ENCODE results near the gene MTCH1. TPM values are rescaled to one million over a fixed set of nuclear protein-coding genes. Genes with fewer than 3 reads are reported as not detected.

The MTCH1 gene
- total and polyA plus RNA-seq, 10 of the 15 experiments (the other 5 are each of a cell fraction or from before 2014, with no cell fraction given): 7.2 to 128 (median 85.2) TPM

GRCh38 chr6:36954262-36954931, 31.6 kb downstream of the MTCH1 start, which contains the start of gene PI16:
Gene PI16 (plus strand): TSS chr6:36954738. CDS start chr6:36954761, 23 bp downstream.
- no peak for ATAC-seq
- POLR2A ChIA-PET: interaction anchor here (1.3 kb wide), 1 partner anchor 13 kb away, joined by 3 read pairs; no protein-coding TSS in a partner anchor

More at GRCh38 chr6:36954262-36954931, 31.6 kb downstream of the MTCH1 start, which contains the start of gene PI16:
- intact Hi-C loops (cut with micrococcal nuclease; ENCODE audit: unreplicated experiment): no loop called here
- Histone ChIP-seq H4K20me1 (ENCODE audit: control insufficient read depth, insufficient read depth) (no peaks in the 10 kb centered on the region), H3K9me3 (replicated peaks; ENCODE audit: control insufficient read depth, insufficient read depth, low read length) (no peaks in the 10 kb centered on the region), H3K9ac (ENCODE audit: control insufficient read depth, insufficient read depth, low read length) (no peak within 1 kb of the TSS), H3K27ac (ENCODE audit: control insufficient read depth, insufficient read depth) (no peak within 1 kb of the TSS), H3K36me3 (ENCODE audit: control insufficient read depth in 2 of 2, insufficient read depth in 2 of 2, low read length in 1 of 2) (no peaks in the 10 kb centered on the region), H3K4me1 (ENCODE audit: control insufficient read depth, insufficient read depth, low read length) (0 out of 2 replicates have a peak, but pooled peaks cover 3% of the 10 kb centered on the region), H3K4me3 (no peak within 1 kb of the TSS), H3K4me2 (ENCODE audit: control insufficient read depth, insufficient read depth) (no peak within 1 kb of the TSS), H2AFZ (ENCODE audit: control insufficient read depth, low read depth, low read length) (no peak within 1 kb of the TSS), H3K79me2 (ENCODE audit: control insufficient read depth, insufficient read depth, low read length) (no peaks in the 10 kb centered on the region), H3K27me3 (replicated peaks in 1 of 2; ENCODE audit: control insufficient read depth in 2 of 2, insufficient read depth in 2 of 2, low read length in 1 of 2) (no peaks in the 10 kb centered on the region)
- SMC1A ChIA-PET (ENCODE audit: uncharacterized antibody, unreplicated experiment): interaction anchor here (0.9 kb wide), 1 partner anchor 63 kb away, joined by 7 read pairs; no protein-coding TSS in a partner anchor
- CTCF ChIA-PET: interaction anchor here (1.0 to 3.0 kb wide), 5 partner anchors 8 to 69 kb away, joined by 3 to 12 read pairs (median 3); no protein-coding TSS in a partner anchor
- DNase-seq (ENCODE audit: low read depth, low spot score) (no peak), FAIRE-seq (no peak)
- RAD21 ChIA-PET (ENCODE audit: unreplicated experiment): interaction anchor here (0.9 kb wide), 1 partner anchor 217 kb away, joined by 3 read pairs; no protein-coding TSS in a partner anchor
- TF ChIP-seq, protein P1, sequence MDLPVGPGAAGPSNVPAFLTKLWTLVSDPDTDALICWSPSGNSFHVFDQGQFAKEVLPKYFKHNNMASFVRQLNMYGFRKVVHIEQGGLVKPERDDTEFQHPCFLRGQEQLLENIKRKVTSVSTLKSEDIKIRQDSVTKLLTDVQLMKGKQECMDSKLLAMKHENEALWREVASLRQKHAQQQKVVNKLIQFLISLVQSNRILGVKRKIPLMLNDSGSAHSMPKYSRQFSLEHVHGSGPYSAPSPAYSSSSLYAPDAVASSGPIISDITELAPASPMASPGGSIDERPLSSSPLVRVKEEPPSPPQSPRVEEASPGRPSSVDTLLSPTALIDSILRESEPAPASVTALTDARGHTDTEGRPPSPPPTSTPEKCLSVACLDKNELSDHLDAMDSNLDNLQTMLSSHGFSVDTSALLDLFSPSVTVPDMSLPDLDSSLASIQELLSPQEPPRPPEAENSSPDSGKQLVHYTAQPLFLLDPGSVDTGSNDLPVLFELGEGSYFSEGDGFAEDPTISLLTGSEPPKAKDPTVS (IDR thresholded peaks at IDR 0.05; ENCODE audit: low read depth, low read length): no peak
- no peak for TF ChIP-seq RBBP5 (conservative IDR thresholded peaks at IDR 0.05)
- no peak for TF ChIP-seq GABPA (IDR thresholded peaks at IDR 0.05; ENCODE audit: low read depth)
- no peak for TF ChIP-seq DPF2 (IDR thresholded peaks at IDR 0.05)
- TF ChIP-seq EP300 (IDR thresholded peaks at IDR 0.05; ENCODE audit: borderline replicate concordance in 1 of 2, control insufficient read depth in 1 of 2, low read depth in 2 of 2, low read length in 2 of 2): no peak
- no peak for TF ChIP-seq JUNB (IDR thresholded peaks at IDR 0.05)
- TF ChIP-seq SMARCA5 (IDR thresholded peaks at IDR 0.05): no peak
- no peak for TF ChIP-seq ZBED1 (IDR thresholded peaks at IDR 0.05; ENCODE audit: borderline replicate concordance)
- TF ChIP-seq HDAC2 (IDR thresholded peaks at IDR 0.05): no peak
- TF ChIP-seq, protein P2, sequence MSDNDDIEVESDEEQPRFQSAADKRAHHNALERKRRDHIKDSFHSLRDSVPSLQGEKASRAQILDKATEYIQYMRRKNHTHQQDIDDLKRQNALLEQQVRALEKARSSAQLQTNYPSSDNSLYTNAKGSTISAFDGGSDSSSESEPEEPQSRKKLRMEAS (IDR thresholded peaks at IDR 0.05; ENCODE audit: low read depth, low read length): no peak
- TF ChIP-seq MEF2B (IDR thresholded peaks at IDR 0.05; ENCODE audit: partially characterized antibody, poor library complexity, severe bottlenecking): no peak
- no peak for TF ChIP-seq HDGF (IDR thresholded peaks at IDR 0.05)
- TF ChIP-seq SIX5 (IDR thresholded peaks at IDR 0.05; ENCODE audit: low read depth, low read length, severe bottlenecking): no peak
- no peak for TF ChIP-seq SUZ12 (IDR thresholded peaks at IDR 0.05; ENCODE audit: unreplicated experiment)
- no peak for TF ChIP-seq YY1 (IDR thresholded peaks at IDR 0.05; ENCODE audit: low read depth, low read length)
- no TSS peak for BruUV-seq (replicated peaks)
- in situ Hi-C loops (cut with MboI): no loop called here
- 56% methylated on average over 13 of the region's 14 CpGs for WGBS (ENCODE audit: insufficient coverage, insufficient replicate concordance, low lambda C conversion rate, missing lambda C conversion rate)
